GM12801 (cell line): ENCODE measurements around the gene DPP3.

Experiments
- CTCF ChIP-seq: IDR thresholded peaks from one replicate; pipeline ENCODE4 v1.5.1; 2011; ENCODE audit warnings: control low read depth; ENCODE audit not compliant: insufficient read length; ENCODE audit errors: extremely low read depth

DPP3 gene

GRCh38 chr11:66554602-66555001 lies 74.4 kb downstream of the DPP3 start:
- no peak for TF ChIP-seq CTCF

- no peak for TF ChIP-seq CTCF
Measured at GRCh38 chr11:66555416-66555815, 75.2 kb downstream of the DPP3 start.

- no peak for TF ChIP-seq CTCF
Measured at GRCh38 chr11:66556086-66556485, 75.9 kb downstream of the DPP3 start.

GRCh38 chr11:66557733-66558326 lies 77.6 kb downstream of the DPP3 start:
- no peak for TF ChIP-seq CTCF
